ENCODE results near the gene MYCBP. TPM values are rescaled to one million over a fixed set of nuclear protein-coding genes. Genes with fewer than 3 reads are reported as not detected.
A peak's percentile ranks its signal among the peaks of the same experiment; 100 is the strongest.

MYCBP gene
- total and polyA plus RNA-seq, 7 experiments from 2014 or later = 6.1 to 62.2 (median 20.4) TPM

GRCh38 chr1:38833146-38833545 is 40.0 kb downstream of the MYCBP start:
- no peaks in the 10 kb centered on the region for H3K9me3 Mint-ChIP-seq
- no peaks in the 10 kb centered on the region for H3K4me1 ChIP-seq (ENCODE audit: control insufficient read depth in 2 of 2, insufficient read depth in 2 of 2, low read length in 2 of 2)
- H3K4me3 Mint-ChIP-seq = no peak overlapping the region
- H3K27ac Mint-ChIP-seq = no peak overlapping the region
- intact Hi-C loops (cut with micrococcal nuclease) = no loop called here
- peaks cover 14 to 46% (median 25%) of the 10 kb centered on the region in 5 donors for H3K27me3 Mint-ChIP-seq
- no peaks in the 10 kb centered on the region for H3K9me3 ChIP-seq (ENCODE audit: control insufficient read depth in 2 of 3, low read length in 3 of 3)
- DNase-seq (no peak), ATAC-seq (no peak)
- peaks cover 0 to under 1% (median 0%) of the 10 kb centered on the region in 3 experiments for H3K36me3 ChIP-seq (ENCODE audit: control insufficient read depth in 2 of 3, insufficient read depth in 3 of 3, low read length in 3 of 3)
- H3K27me3 ChIP-seq (ENCODE audit: control insufficient read depth in 2 of 2, insufficient read depth in 2 of 2, low read length in 2 of 2) = peaks cover 0 to 9% of the 10 kb centered on the region in 2 donors
- peaks cover 0 to 5% (median 0%) of the 10 kb centered on the region in 5 donors for H3K36me3 Mint-ChIP-seq
- no peak overlapping the region for H3K4me3 ChIP-seq (ENCODE audit: low read length)
- POLR2A ChIA-PET = no interaction called here
- no peak overlapping the region for H3K27ac ChIP-seq (ENCODE audit: low read depth, low read length)
- peaks cover 0 to 6% (median 0%) of the 10 kb centered on the region in 7 donors for H3K4me1 Mint-ChIP-seq
- CTCF ChIA-PET = interaction anchor here (0.6 to 1.0 kb wide), 2 partner anchors 12 to 1224 kb away, joined by 3 read pairs; no protein-coding TSS in a partner anchor

DNA sequence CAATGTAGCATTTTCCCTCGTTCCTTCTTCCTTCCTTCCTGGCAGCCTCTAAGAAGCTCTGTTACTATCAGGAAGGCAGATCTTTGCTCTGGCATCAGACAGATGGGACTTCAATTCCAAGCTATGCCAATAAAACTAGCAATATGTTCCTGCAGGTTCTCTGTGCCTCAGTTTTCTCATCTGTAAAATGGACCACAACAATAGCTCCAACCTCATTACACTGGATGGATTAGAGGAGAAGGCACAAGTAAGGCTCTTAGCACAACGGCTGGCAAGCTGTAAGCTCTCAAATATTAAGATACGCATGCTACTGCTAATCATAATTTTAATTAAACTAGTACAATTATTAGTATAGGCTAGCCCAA is 40.8 kb downstream of the MYCBP start:
- no peak overlapping the region for H3K4me3 Mint-ChIP-seq
- H3K27ac ChIP-seq (ENCODE audit: low read depth, low read length) = no peak overlapping the region
- DNase-seq (no peak), ATAC-seq (no peak)
- H3K4me3 ChIP-seq (ENCODE audit: low read length) = no peak overlapping the region
- no peaks in the 10 kb centered on the region for H3K4me1 ChIP-seq (ENCODE audit: control insufficient read depth in 2 of 2, insufficient read depth in 2 of 2, low read length in 2 of 2)
- no peaks in the 10 kb centered on the region for H3K36me3 Mint-ChIP-seq
- no peaks in the 10 kb centered on the region for H3K9me3 Mint-ChIP-seq
- H3K9me3 ChIP-seq (ENCODE audit: control insufficient read depth in 2 of 3, low read length in 3 of 3) = no peaks in the 10 kb centered on the region
- H3K27me3 ChIP-seq (ENCODE audit: control insufficient read depth in 2 of 2, insufficient read depth in 2 of 2, low read length in 2 of 2) = peaks cover 0 to 9% of the 10 kb centered on the region in 2 donors
- no peak overlapping the region for H3K27ac Mint-ChIP-seq
- H3K27me3 Mint-ChIP-seq = peaks cover 14 to 48% (median 25%) of the 10 kb centered on the region in 5 donors
- ChIA-PET CTCF (interaction anchor here (1.0 to 1.2 kb wide), 2 partner anchors 11 to 794 kb away, joined by 3 read pairs; no protein-coding TSS in a partner anchor), POLR2A (no interaction called here)
- H3K36me3 ChIP-seq (ENCODE audit: control insufficient read depth in 2 of 3, insufficient read depth in 3 of 3, low read length in 3 of 3) = no peaks in the 10 kb centered on the region
- peaks cover 0 to 6% (median 0%) of the 10 kb centered on the region in 7 donors for H3K4me1 Mint-ChIP-seq
- intact Hi-C loops (cut with micrococcal nuclease) = no loop called here

GRCh38 chr1:38831731-38832369 is 41.3 kb downstream of the MYCBP start:
- Histone ChIP-seq H3K9me3 (ENCODE audit: control insufficient read depth in 2 of 3, low read length in 3 of 3) (no peaks in the 10 kb centered on the region), H3K4me1 (ENCODE audit: control insufficient read depth in 2 of 2, insufficient read depth in 2 of 2, low read length in 2 of 2) (no peaks in the 10 kb centered on the region), H3K27me3 (ENCODE audit: control insufficient read depth in 2 of 2, insufficient read depth in 2 of 2, low read length in 2 of 2) (peaks cover 0 to 9% of the 10 kb centered on the region in 2 donors), H3K36me3 (ENCODE audit: control insufficient read depth in 2 of 3, insufficient read depth in 3 of 3, low read length in 3 of 3) (no peaks in the 10 kb centered on the region), H3K27ac (ENCODE audit: low read depth, low read length) (no peak overlapping the region), H3K4me3 (ENCODE audit: low read length) (no peak overlapping the region)
- no peak overlapping the region for H3K27ac Mint-ChIP-seq
- POLR2A ChIA-PET = no interaction called here
- peaks cover 0 to 6% (median 0%) of the 10 kb centered on the region in 7 donors for H3K4me1 Mint-ChIP-seq
- intact Hi-C loops (cut with micrococcal nuclease) = no loop called here
- H3K27me3 Mint-ChIP-seq = peaks cover 15 to 53% (median 25%) of the 10 kb centered on the region in 5 donors
- no peak overlapping the region for H3K4me3 Mint-ChIP-seq
- ATAC-seq (no peak), DNase-seq (no peak)
- no peaks in the 10 kb centered on the region for H3K36me3 Mint-ChIP-seq
- H3K9me3 Mint-ChIP-seq = no peaks in the 10 kb centered on the region
- CTCF ChIA-PET = interaction anchor here (0.9 to 1.2 kb wide), 3 partner anchors 10 to 794 kb away, joined by 3 read pairs; no protein-coding TSS in a partner anchor

GRCh38 chr1:38829368-38829767 is 43.8 kb downstream of the MYCBP start:
- peak overlapping the region in 1 of 9 donors; percentile 43 for H3K27ac Mint-ChIP-seq
- no peaks in the 10 kb centered on the region for H3K36me3 ChIP-seq (ENCODE audit: control insufficient read depth in 2 of 3, insufficient read depth in 3 of 3, low read length in 3 of 3)
- no peak overlapping the region for H3K4me3 Mint-ChIP-seq
- H3K27me3 Mint-ChIP-seq = peaks cover 20 to 56% (median 30%) of the 10 kb centered on the region in 5 donors
- intact Hi-C loops (cut with micrococcal nuclease) = no loop called here
- ATAC-seq (no peak), DNase-seq (no peak)
- no peaks in the 10 kb centered on the region for H3K4me1 ChIP-seq (ENCODE audit: control insufficient read depth in 2 of 2, insufficient read depth in 2 of 2, low read length in 2 of 2)
- ChIA-PET POLR2A (no interaction called here), CTCF (no interaction called here)
- H3K36me3 Mint-ChIP-seq = no peaks in the 10 kb centered on the region
- peaks cover 0 to 9% of the 10 kb centered on the region in 2 donors for H3K27me3 ChIP-seq (ENCODE audit: control insufficient read depth in 2 of 2, insufficient read depth in 2 of 2, low read length in 2 of 2)
- H3K9me3 ChIP-seq (ENCODE audit: control insufficient read depth in 2 of 3, low read length in 3 of 3) = no peaks in the 10 kb centered on the region
- H3K4me3 ChIP-seq (ENCODE audit: low read length) = no peak overlapping the region
- no peaks in the 10 kb centered on the region for H3K9me3 Mint-ChIP-seq
- H3K4me1 Mint-ChIP-seq = no peaks in the 10 kb centered on the region
- H3K27ac ChIP-seq (ENCODE audit: low read depth, low read length) = no peak overlapping the region

GRCh38 chr1:38827318-38827717 is 45.8 kb downstream of the MYCBP start:
- H3K27ac Mint-ChIP-seq = no peak overlapping the region
- POLR2A ChIA-PET = no interaction called here
- H3K4me3 ChIP-seq (ENCODE audit: low read length) = no peak overlapping the region

GRCh38 chr1:38826886-38827285 is 46.3 kb downstream of the MYCBP start:
- CTCF ChIA-PET = no interaction called here
- Mint-ChIP-seq H3K27ac (no peak overlapping the region), H3K27me3 (peaks cover 23 to 44% (median 38%) of the 10 kb centered on the region in 5 donors)

More at GRCh38 chr1:38827318-38827717, 45.8 kb downstream of the MYCBP start:
- Histone ChIP-seq H3K27ac (ENCODE audit: low read depth, low read length) (no peak overlapping the region), H3K36me3 (ENCODE audit: control insufficient read depth in 2 of 3, insufficient read depth in 3 of 3, low read length in 3 of 3) (no peaks in the 10 kb centered on the region), H3K9me3 (ENCODE audit: control insufficient read depth in 2 of 3, low read length in 3 of 3) (no peaks in the 10 kb centered on the region), H3K27me3 (ENCODE audit: control insufficient read depth in 2 of 2, insufficient read depth in 2 of 2, low read length in 2 of 2) (peaks cover 0 to 9% of the 10 kb centered on the region in 2 donors), H3K4me1 (ENCODE audit: control insufficient read depth in 2 of 2, insufficient read depth in 2 of 2, low read length in 2 of 2) (no peaks in the 10 kb centered on the region)
- H3K4me1 Mint-ChIP-seq = no peaks in the 10 kb centered on the region
- intact Hi-C loops (cut with micrococcal nuclease) = no loop called here
- H3K4me3 Mint-ChIP-seq = no peak overlapping the region
- CTCF ChIA-PET = no interaction called here
- DNase-seq = no peak
- no peaks in the 10 kb centered on the region for H3K36me3 Mint-ChIP-seq
- no peaks in the 10 kb centered on the region for H3K9me3 Mint-ChIP-seq
- peaks cover 19 to 42% (median 34%) of the 10 kb centered on the region in 5 donors for H3K27me3 Mint-ChIP-seq
- ATAC-seq = no peak

GRCh38 chr1:38826262-38826661 is 46.9 kb downstream of the MYCBP start:
- H3K36me3 Mint-ChIP-seq = no peaks in the 10 kb centered on the region
- ATAC-seq (no peak), DNase-seq (no peak)
- intact Hi-C loops (cut with micrococcal nuclease) = no loop called here
- Histone ChIP-seq H3K36me3 (ENCODE audit: control insufficient read depth in 2 of 3, insufficient read depth in 3 of 3, low read length in 3 of 3) (no peaks in the 10 kb centered on the region), H3K9me3 (ENCODE audit: control insufficient read depth in 2 of 3, low read length in 3 of 3) (no peaks in the 10 kb centered on the region), H3K4me3 (ENCODE audit: low read length) (no peak overlapping the region), H3K27me3 (ENCODE audit: control insufficient read depth in 2 of 2, insufficient read depth in 2 of 2, low read length in 2 of 2) (peaks cover 0 to under 1% of the 10 kb centered on the region in 2 donors), H3K27ac (ENCODE audit: low read depth, low read length) (no peak overlapping the region), H3K4me1 (ENCODE audit: control insufficient read depth in 2 of 2, insufficient read depth in 2 of 2, low read length in 2 of 2) (no peaks in the 10 kb centered on the region)
- H3K27me3 Mint-ChIP-seq = peaks cover 24 to 49% (median 40%) of the 10 kb centered on the region in 5 donors
- CTCF ChIA-PET = interaction anchor here (0.6 to 0.7 kb wide), 2 partner anchors 8 to 803 kb away, joined by 3 read pairs; no protein-coding TSS in a partner anchor
- H3K4me3 Mint-ChIP-seq = no peak overlapping the region
- H3K9me3 Mint-ChIP-seq = no peaks in the 10 kb centered on the region
- no peaks in the 10 kb centered on the region for H3K4me1 Mint-ChIP-seq
- POLR2A ChIA-PET = no interaction called here
- H3K27ac Mint-ChIP-seq = no peak overlapping the region

More at GRCh38 chr1:38826886-38827285, 46.3 kb downstream of the MYCBP start:
- Mint-ChIP-seq H3K4me1 (no peaks in the 10 kb centered on the region), H3K36me3 (no peaks in the 10 kb centered on the region), H3K4me3 (no peak overlapping the region), H3K9me3 (no peaks in the 10 kb centered on the region)
- no peaks in the 10 kb centered on the region for H3K4me1 ChIP-seq (ENCODE audit: control insufficient read depth in 2 of 2, insufficient read depth in 2 of 2, low read length in 2 of 2)
- peaks cover 0 to 6% of the 10 kb centered on the region in 2 donors for H3K27me3 ChIP-seq (ENCODE audit: control insufficient read depth in 2 of 2, insufficient read depth in 2 of 2, low read length in 2 of 2)
- no peak for ATAC-seq
- intact Hi-C loops (cut with micrococcal nuclease) = no loop called here
- no peak overlapping the region for H3K4me3 ChIP-seq (ENCODE audit: low read length)
- no peaks in the 10 kb centered on the region for H3K9me3 ChIP-seq (ENCODE audit: control insufficient read depth in 2 of 3, low read length in 3 of 3)
- H3K27ac ChIP-seq (ENCODE audit: low read depth, low read length) = no peak overlapping the region
- no peaks in the 10 kb centered on the region for H3K36me3 ChIP-seq (ENCODE audit: control insufficient read depth in 2 of 3, insufficient read depth in 3 of 3, low read length in 3 of 3)
- no peak for DNase-seq
- POLR2A ChIA-PET = no interaction called here

All from naive thymus-derived CD4-positive, alpha-beta T cell (primary cell).